HepG2 (cell line): ENCODE measurements around the gene LRRC74B. TPM values are rescaled to one million over a fixed set of nuclear protein-coding genes. Genes with fewer than 3 reads are reported as not detected.

Source experiments
- ATAC-seq: fragments of 200-7000 bp; cut with Tn5 transposase; 3 replicates; pipeline ENCODE4 v1.9.1; 2020; ENCODE audit warnings: mild to moderate bottlenecking, moderate library complexity
- BruUV-seq: library from RNA; stranded (reverse); fragments of 400-500 nt; replicated peaks from 2 replicates; lab custom pipeline; 2021; lab: Mats Ljungman, UMichigan
- CTCF ChIA-PET: fragments of 300-600 bp; formaldehyde crosslinking; extraction: SDS; loops from one replicate; lab custom pipeline; 2021; ENCODE audit warnings: low total read pairs, inconsistent platforms, low intra/inter-chr PET ratio; lab: Yijun Ruan, JAX
- POLR2A ChIA-PET: fragments of 350-600 bp; sonication (Branson Sonifier 250); formaldehyde crosslinking; loops from one replicate; lab custom pipeline; 2020; ENCODE audit warnings: antibody characterized with exemption, inconsistent platforms; lab: Yijun Ruan, JAX
- DNase-seq: peaks from one replicate; pipeline ENCODE4 v3.0.0-alpha.2; 2015; ENCODE audit warnings: low spot score
- FAIRE-seq: peaks from 3 replicates; lab custom pipeline; 2011; peaks lifted over from hg19 to GRCh38; lab: Jason Lieb, UNC
- H2AFZ ChIP-seq: one replicate; pipeline ENCODE4 v1.6.1; 2011; ENCODE audit warnings: low read length, inconsistent platforms
- H3K27ac ChIP-seq: fragments of 300-600 bp; 3 replicates; pipeline ENCODE4 v1.8.0; 2011; ENCODE audit warnings: mixed run types, mild to moderate bottlenecking, mixed read lengths, low read length, inconsistent platforms; ENCODE audit not compliant: insufficient read depth; ENCODE audit errors: extremely low read length
- H3K27me3 ChIP-seq, 2 experiments: fragments of 200-600 bp in 1 of 2; 2 replicates in 1 of 2; 3 replicates in 1 of 2; pipeline versions ENCODE4 v1.6.0 to v1.8.0; 2011; ENCODE audit warnings: low read length in 2 of 2, mild to moderate bottlenecking in 2 of 2, moderate library complexity in 2 of 2, inconsistent platforms in 1 of 2; ENCODE audit not compliant: insufficient read depth in 2 of 2, control insufficient read depth in 1 of 2
- H3K36me3 ChIP-seq, 2 experiments: fragments of 200-600 bp in 1 of 2; replicated peaks in 1 of 2; 2 replicates in 1 of 2; 3 replicates in 1 of 2; pipeline versions ENCODE4 v1.5.1 to v1.8.0; 2011; ENCODE audit warnings: low read length in 2 of 2, inconsistent platforms in 1 of 2; ENCODE audit not compliant: insufficient read depth in 2 of 2, control insufficient read depth in 1 of 2
- H3K4me1 ChIP-seq: 2 replicates; pipeline ENCODE4 v1.5.1; 2012; ENCODE audit warnings: low read length, inconsistent platforms; ENCODE audit not compliant: insufficient read depth
- H3K4me2 ChIP-seq: 2 replicates; pipeline ENCODE4 v1.6.0; 2011; ENCODE audit warnings: low read depth, low read length, inconsistent platforms
- H3K4me3 ChIP-seq, 3 experiments: fragments of 200-600 bp in 1 of 3; sonication (generic), shearing (Covaris generic) in 1 of 3; replicated peaks in 1 of 3; 2 replicates each; pipeline ENCODE4 v1.5.1; 2011 to 2016; ENCODE audit warnings: low read length in 3 of 3, inconsistent platforms in 2 of 3, low read depth in 2 of 3, mild to moderate bottlenecking in 2 of 3, control low read depth in 1 of 3, mixed read lengths in 1 of 3; ENCODE audit not compliant: insufficient read depth in 1 of 3
- H3K79me2 ChIP-seq: one replicate; pipeline ENCODE4 v1.6.1; 2011; ENCODE audit warnings: low read length, inconsistent platforms; ENCODE audit not compliant: insufficient read depth
- H3K9ac ChIP-seq: 2 replicates; pipeline ENCODE4 v1.6.0; 2011; ENCODE audit warnings: mild to moderate bottlenecking, low read depth, low read length, inconsistent platforms; ENCODE audit not compliant: insufficient read depth
- H3K9me3 ChIP-seq: 2 replicates; pipeline ENCODE4 v1.5.1; 2012; ENCODE audit warnings: mild to moderate bottlenecking, low read length
- H4K20me1 ChIP-seq: 2 replicates; pipeline ENCODE4 v1.6.0; 2011; ENCODE audit warnings: inconsistent platforms, mild to moderate bottlenecking, low read length, moderate library complexity; ENCODE audit not compliant: insufficient read depth
- ARID5B ChIP-seq: IDR thresholded peaks from 2 replicates; pipeline ENCODE4 v1.4.0; 2020; ENCODE audit warnings: mild to moderate bottlenecking, missing genetic modification reagents
- FOSL2 ChIP-seq: sonication (generic); formaldehyde crosslinking; IDR thresholded peaks from 2 replicates; pipeline ENCODE4 v1.4.0; 2020; ENCODE audit warnings: missing genetic modification reagents
- GATA4 ChIP-seq: sonication (generic); IDR thresholded peaks from 2 replicates; pipeline ENCODE4 v1.6.1; 2016; ENCODE audit warnings: antibody characterized with exemption, low read depth, borderline replicate concordance
- HNRNPH1 ChIP-seq: fragments of 200-400 bp; formaldehyde crosslinking; optimal IDR thresholded peaks from 2 replicates; pipeline ENCODE3; 2017; ENCODE audit warnings: mild to moderate bottlenecking, low read depth, low read length
- KLF9 ChIP-seq: IDR thresholded peaks from 2 replicates; pipeline ENCODE4 v1.6.1; 2016; ENCODE audit warnings: low read depth
- PREB ChIP-seq: sonication (generic); formaldehyde crosslinking; IDR thresholded peaks from 2 replicates; pipeline ENCODE4 v1.4.0; 2020; ENCODE audit warnings: missing genetic modification reagents
- RBFOX2 ChIP-seq: fragments of 200-400 bp; formaldehyde crosslinking; IDR thresholded peaks from 2 replicates; pipeline ENCODE4 v1.6.1; 2017; ENCODE audit warnings: low read depth, mild to moderate bottlenecking, low read length
- REST ChIP-seq, 2 experiments: IDR thresholded peaks; 2 replicates each; pipeline ENCODE4 v1.6.1; 2011 to 2012; ENCODE audit warnings: low read length in 2 of 2, borderline replicate concordance in 1 of 2, low read depth in 1 of 2, mild to moderate bottlenecking in 1 of 2, moderate library complexity in 1 of 2
- ZNF468 ChIP-seq: sonication (generic); formaldehyde crosslinking; IDR thresholded peaks from 2 replicates; pipeline ENCODE4 v1.8.0; 2022; ENCODE audit warnings: mild to moderate bottlenecking, moderate library complexity, missing genetic modification reagents
- ZNF784 ChIP-seq: sonication (generic); formaldehyde crosslinking; IDR thresholded peaks from 2 replicates; pipeline ENCODE4 v1.5.1; 2020; ENCODE audit warnings: missing genetic modification reagents, mild to moderate bottlenecking, borderline replicate concordance
- ZNF83 ChIP-seq: sonication (generic); formaldehyde crosslinking; IDR thresholded peaks from 2 replicates; pipeline ENCODE4 v1.4.0; 2020; ENCODE audit warnings: missing genetic modification reagents, mild to moderate bottlenecking, borderline replicate concordance
- in situ Hi-C: cut with HindIII; loops from 2 replicates; pipeline ENCODE4 v1.10.0; 2017; ENCODE audit warnings: low pct_unique_long_range_greater_than_20kb; ENCODE audit not compliant: extremely low pct_ligation_motif_present
- intact Hi-C: fragments of 100-400 bp; cut with micrococcal nuclease; formaldehyde crosslinking; loops from one replicate; pipeline ENCODE4 v1.10.0; 2022; ENCODE audit not compliant: unreplicated experiment
- polyA plus RNA-seq, 8 experiments: library from polyadenylated mRNA; depleted of rRNA in 3 of 8; stranded (reverse) in 7 of 8; unstranded in 1 of 8; fragments of >200 nt; fragmentation: Illumina TruSeq in 4 of 8; extraction: Trizol in 4 of 8; gene quantifications; 2 replicates each; pipeline versions ENCODE4 v1.2.1 to v1.2.3, GENCODE V29; 2011 to 2016; ENCODE audit warnings: low read depth in 4 of 8, missing spikeins in 1 of 8, mixed read lengths in 1 of 8; ENCODE audit not compliant: insufficient read depth in 1 of 8
- total RNA-seq, 5 experiments: library from RNA; depleted of rRNA; stranded (reverse); fragments of >200 nt; fragmentation: Illumina TruSeq; extraction: Trizol; gene quantifications; 2 replicates each; pipeline ENCODE4 v1.2.3, GENCODE V29; 2016; ENCODE audit warnings: low read depth in 1 of 5

Gene LRRC74B
- total and polyA plus RNA-seq, 2 of the 13 experiments (the other 11 are each of a cell fraction or from before 2014, with no cell fraction given): not detected

GRCh38 chr22:21098099-21098671 is 52.4 kb downstream of the LRRC74B start (continued):
- no peak for TF ChIP-seq REST (IDR thresholded peaks at IDR 0.05; ENCODE audit: borderline replicate concordance in 1 of 2, low read depth in 1 of 2, low read length in 2 of 2)
- TF ChIP-seq KLF9 (CRISPR knock-in tag): no peak
- TF ChIP-seq RBFOX2: no peak
- no peak for TF ChIP-seq ZNF83 (CRISPR knock-in tag)
- TF ChIP-seq, all 625 proteins: peak for 0

GRCh38 chr22:21099578-21099977 is 53.8 kb downstream of the LRRC74B start:
- DNase-seq (no peak), ATAC-seq (no peak), FAIRE-seq (no peak)
- Histone ChIP-seq H3K4me1 (no peaks in the 10 kb centered on the region), H3K4me3 (no peak overlapping the region), H3K27ac (no peak overlapping the region), H3K4me2 (no peak overlapping the region), H4K20me1 (no peaks in the 10 kb centered on the region), H3K9me3 (no peaks in the 10 kb centered on the region), H3K27me3 (peaks cover 1 to 13% of the 10 kb centered on the region in 2 experiments; a peak in 4 of 5 replicates), H3K36me3 (no peaks in the 10 kb centered on the region), H2AFZ (no peak overlapping the region), H3K79me2 (no peaks in the 10 kb centered on the region), H3K9ac (no peak overlapping the region)
- BruUV-seq: no TSS peak
- ChIA-PET CTCF (no interaction called here), POLR2A (no interaction called here)
- intact Hi-C loops: no loop called here
- in situ Hi-C loops: no loop called here
- TF ChIP-seq ARID5B (CRISPR knock-in tag) (no peak), FOSL2 (CRISPR knock-in tag) (no peak), GATA4 (no peak), ZNF784 (no peak), HNRNPH1 (no peak), ZNF468 (CRISPR knock-in tag) (no peak), PREB (CRISPR knock-in tag) (no peak)
